GM21515 (cell line): Measurements from ENCODE around the gene FYN.

Experiments
- ATAC-seq: cut with Tn5 transposase; IDR thresholded peaks from one replicate; pipeline ENCODE4 v1.9.1; 2021; ENCODE audit not compliant: unreplicated experiment

The FYN gene

DNA sequence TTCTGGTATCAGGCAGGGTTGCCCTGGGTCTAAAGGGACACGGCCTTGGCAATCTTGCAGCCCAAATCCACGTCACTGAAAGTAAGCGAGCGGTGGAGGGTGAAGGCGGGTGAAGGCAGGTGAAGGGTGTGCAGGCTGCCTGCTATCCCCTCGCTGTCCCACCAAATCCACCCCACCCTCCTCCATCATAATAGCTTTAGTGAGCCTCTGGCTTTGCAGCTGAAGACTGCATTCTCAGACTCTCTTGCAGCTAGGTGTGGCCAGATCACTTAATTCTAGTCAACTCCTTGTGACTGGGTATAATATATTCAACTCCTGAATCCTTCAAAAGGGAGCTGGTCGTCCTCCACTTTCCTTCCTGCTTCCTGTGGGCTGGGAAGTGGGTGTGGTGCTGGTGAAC, 140.9 kb downstream of the FYN start:
- no peak for ATAC-seq

DNA sequence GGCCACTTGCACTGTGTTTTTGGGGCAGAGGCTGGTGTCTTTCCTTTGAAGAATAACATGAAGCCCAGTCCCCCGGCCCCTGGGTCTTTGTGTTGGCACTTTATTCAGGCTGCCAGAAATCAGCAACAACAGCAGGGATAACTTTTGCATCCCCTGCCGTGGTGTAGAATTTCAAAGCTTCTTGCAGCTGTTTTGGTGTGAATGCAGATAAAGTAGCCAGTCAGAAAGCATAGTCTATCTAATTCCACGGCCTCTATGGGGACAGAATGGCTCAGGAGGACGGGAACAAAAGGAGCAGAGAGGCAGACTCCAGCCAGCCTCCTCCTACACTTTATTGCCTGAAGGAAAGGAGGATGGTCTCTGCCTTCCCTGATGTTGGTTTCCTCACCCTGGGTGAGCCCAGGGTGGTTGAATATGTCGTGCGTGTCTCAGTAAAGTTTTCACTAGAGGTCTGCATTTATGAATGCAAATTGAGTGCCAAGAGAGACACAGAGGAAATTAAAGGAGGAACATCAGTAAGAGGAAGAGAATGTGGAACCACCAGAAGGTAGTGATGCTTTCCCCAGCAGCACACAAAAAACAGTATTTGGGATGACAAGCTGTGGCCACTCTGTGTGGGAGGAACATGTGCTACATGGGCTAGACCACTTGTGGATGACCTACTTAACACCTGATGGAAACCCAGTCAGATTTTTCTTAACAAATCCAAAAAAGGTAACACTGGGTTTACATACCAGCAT, 141.6 kb downstream of the FYN start:
- ATAC-seq = no peak

DNA sequence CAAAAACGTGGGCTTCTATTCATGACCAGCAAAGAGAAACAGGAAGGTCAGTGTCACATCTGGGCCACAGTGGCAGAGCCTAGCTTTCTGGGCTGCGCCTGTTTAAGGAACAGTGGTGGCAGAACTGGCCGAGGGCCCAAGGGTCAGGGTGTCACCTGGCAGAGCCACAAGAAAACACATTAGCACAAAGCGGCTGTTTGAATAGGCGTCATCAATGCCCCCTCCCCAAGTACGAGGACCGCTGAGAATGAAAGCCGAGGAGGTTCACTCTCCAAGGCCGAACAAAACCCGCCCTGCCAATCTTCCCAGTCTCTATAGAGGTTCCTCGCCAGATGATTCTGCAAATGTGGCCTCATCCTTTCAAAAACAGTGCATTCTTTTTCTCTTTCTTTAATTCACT, 142.4 kb downstream of the FYN start:
- no peak for ATAC-seq

DNA sequence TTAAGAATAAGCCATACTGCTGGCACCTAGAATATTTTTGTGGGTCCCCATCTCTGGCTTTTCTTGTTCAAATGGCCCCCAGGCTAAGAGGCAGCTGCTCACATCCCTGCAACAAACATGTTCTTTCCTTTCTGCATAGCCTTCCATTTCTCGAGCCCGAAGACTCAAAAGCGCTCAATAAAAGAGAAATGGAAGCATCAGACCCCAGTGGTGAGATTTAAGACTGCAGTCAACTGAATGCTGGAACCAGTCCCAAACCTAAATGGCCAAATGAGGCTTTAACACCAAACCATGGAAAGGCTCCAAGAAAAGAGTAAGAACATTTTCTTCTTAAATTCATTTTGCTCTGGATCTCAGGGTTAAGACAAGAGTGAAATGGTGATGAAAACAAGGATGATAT, 145.4 kb downstream of the FYN start:
- ATAC-seq = no peak

DNA sequence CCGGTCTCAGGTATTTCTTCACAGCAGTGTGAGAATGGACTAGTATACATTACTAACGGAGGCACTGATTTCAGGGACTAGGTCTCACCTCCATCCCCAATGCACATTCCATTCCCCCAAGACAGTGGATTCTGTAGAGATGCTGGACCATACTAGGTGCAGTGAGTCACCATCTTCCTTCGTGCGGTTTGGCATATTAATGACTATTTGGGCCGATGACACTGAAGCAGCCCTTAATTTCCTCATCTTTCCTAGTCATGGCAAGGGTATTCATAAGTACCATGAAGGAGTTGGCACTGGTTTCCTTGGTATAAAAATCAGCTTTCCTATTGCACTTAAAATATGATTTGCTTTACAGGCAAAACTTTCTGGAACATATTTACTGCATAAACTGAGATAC, 146.2 kb downstream of the FYN start:
- ATAC-seq = no peak

DNA sequence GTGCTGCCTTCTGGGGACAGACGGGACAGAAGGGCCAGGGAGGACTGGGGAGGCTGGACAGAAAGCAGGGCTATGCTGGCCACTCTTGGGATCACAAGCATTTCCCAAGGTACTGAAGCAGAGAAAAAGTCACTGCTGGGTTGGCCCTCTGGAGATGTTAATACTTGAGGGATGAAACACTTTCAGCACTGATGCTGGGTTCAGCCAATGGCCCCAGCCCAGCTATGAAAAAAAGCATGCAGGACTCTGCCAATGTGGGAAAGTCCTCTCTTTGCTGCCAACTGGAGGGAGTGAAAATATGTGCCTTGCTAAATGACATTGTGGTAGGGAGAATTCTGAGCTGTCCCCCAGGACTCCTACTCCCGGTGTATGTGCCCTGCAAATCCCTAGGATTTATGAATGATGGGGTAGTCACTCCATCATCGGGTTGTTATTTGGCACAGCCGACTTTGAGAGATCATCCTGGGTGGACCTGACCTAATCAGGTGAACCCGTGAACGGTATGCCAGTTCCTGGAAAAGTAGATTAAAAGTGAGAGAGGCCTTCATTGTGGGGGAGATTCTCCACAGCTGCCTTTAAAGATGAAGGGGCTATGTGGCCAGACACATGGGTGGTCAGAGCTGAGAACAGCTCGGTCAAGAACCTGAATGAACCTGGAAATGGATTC, 147.7 kb downstream of the FYN start:
- no peak for ATAC-seq

DNA sequence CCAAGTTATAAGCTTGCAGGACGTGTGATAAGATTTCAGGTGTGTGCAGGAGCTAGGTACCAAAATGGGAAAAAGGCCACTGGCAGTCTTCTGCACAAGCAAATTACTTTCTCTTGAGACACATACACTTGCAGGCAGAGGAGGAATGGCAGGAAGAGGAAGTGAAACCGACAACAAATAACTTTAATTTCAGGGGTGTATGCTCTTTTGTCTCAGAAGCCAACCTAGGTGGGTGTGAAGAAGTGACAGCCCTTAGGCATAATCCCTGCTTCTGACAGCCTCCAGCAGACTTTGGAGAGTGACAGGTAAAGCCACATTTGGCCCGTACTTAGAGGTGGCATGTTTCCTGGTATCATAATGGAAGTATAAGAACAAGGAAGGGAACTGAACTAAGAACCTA, 148.7 kb downstream of the FYN start:
- peak; percentile 97 for ATAC-seq

DNA sequence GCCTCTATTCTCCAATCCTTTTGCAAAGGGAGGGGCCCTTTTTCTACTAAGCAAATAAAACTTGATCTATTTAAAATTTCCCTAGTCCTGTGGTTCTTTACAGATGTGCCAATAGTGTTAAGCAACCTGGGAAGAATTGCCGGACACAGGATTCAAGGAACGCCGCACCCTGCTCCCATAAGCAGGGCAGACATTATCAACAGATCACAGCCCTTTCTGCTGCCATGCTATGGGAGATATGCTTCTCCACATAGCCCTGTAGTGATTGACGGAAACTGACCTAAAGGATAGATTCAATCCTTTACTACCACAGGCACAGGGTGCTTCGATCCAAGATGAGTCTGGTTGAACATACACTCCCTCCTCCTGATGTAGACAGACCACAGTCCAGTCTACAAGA, 149.2 kb downstream of the FYN start:
- peak; percentile 33 for ATAC-seq

DNA sequence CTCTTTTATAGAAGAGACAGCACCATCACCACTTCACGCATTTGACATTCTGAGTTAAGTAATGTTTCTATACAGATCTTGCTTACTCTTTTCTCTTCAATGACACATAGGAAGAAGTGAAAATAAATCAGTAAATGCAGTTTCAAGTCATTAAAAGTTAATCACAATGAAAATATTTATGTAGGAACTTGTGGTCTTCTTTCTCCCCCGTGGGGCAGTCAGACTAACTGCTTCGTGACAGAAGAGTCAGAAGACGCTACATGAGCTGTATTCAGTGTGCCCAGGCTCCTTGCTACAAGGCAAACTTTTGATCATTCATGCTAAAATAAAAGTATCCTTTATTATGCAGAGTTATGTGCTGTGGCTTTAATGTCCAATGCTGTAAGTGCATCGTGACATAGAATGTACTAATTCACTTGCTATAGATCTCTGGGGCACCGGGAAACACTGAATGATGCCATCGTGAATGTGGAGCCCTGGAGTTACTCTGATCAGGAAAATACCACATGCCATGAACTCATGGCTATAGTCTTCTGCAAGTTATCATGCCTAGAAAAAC, 149.8 kb downstream of the FYN start:
- ATAC-seq = no peak

DNA sequence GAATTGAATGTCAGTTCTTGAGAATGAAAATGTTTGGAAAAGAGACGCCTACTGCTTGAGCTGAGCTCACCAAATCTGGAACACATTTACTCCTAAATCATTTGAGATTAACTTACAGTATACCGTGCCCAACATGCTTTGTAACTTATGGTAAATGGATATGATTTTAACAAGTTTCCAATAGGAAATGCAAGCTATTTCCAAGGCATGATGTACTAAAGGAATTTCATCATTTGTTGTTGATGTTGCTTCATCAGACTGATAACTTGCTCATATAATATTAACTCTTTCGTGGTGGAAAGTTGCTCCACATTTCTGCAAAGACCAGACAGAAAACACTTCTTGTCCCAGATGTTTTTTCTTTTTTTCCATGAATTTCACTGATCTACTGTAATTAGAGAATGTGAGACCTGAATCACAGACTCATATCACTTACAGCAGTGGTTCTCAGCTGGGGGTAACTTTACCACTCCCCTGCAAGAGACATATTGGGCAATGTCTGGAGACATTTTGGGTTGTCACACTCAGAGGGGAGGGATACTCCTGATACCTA, 151.0 kb downstream of the FYN start:
- no peak for ATAC-seq

DNA sequence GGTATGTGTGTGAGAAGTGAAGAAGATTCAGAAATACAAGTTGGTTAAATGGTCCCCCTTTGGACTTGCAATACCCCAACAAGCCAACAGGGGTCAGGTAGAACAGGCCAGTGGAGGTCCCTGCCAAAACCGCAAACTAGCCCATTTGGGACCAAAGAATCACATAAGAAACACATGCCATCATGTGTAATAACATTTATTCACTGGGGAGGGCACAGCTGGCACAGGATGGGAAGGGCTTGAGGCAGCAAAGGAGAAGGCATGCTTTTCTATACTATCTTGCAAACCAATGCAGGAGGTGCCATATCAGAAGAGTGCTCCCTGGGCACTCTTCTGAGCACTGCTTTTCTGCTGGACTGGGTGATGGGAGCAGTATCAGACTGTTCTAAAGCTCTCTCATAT, 151.5 kb downstream of the FYN start:
- no peak for ATAC-seq

DNA sequence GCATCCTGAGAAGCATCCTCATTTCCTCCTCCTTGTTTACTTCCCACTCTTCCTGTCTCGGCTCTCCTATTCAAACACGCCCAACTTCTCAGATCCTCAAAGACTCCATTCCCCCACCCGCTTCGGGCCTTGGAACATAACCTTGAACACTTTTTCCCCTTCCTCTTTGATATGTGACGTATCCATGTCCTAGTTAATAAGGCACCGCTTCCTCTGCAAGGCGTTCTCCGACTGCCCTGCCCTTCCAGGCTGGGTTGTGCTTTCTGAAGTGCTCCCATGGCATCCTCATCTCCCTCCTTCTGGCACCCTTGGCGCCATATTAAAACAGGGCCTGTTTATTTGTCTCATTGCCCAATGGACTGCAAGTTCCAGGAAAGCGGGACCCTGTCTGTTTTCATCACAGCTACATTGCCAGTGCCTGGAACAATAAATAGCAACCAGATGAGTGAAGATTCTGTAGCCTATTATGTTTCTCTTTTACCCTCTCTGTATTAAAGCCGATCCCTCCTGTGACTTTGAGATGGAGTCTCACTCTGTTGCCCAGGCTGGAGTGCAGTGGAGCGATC, 152.2 kb downstream of the FYN start:
- ATAC-seq = no peak

DNA sequence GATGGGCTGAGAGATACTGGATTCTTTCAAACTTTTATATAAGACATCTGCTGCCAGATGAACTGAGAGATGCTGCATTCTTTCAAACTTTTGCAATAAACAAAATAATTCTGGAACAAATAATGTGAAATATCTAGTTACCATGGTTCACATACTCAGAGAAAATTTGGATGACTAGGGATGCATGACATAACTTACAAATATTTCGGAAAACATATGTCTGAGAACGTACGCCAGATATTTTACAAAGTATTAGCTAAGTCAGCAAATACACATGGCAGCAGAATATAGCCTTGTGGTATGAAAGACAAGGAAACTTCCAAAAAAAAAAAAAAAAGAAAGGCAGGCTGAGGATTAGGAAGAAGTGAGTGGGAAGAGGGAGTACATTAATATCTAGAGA, 154.3 kb downstream of the FYN start:
- no peak for ATAC-seq

DNA sequence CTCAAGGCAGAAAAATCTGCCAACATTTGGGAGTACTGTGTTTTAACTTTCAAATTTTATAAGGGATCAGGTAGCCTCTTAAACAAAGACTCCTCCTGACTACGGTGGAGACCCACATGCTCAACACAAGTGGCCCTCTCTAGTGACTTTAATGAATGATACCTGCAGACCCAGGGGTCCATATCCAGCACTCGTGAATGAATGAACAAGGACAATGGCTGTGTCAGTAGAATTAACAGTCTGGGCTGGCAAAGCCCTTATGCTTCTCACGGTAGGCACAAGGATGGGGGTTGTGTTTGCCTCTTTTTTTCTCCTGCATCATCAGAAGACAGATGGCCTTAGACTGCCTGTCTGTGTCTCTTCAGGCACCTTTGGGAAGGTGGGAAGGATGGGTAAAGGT, 154.9 kb downstream of the FYN start:
- no peak for ATAC-seq

DNA sequence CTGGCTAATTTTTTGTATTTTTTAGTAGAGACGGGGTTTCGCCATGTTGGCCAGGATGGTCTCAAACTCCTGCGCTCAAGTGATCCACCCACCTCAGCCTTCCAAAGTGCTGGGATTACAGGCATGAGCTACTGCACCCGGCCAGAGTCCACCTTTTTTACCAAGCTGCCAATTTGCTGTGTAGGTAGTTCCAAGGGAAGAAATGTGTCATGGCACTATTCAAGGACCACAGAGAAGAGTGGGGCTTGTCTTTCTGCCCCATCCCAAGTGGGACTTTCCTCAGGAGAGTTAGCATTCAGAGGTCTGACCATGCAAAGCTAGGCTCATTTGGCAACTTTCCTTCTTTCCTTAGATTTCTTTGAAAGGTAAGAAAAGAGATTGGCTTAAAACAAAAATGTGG, 155.6 kb downstream of the FYN start:
- no peak for ATAC-seq

DNA sequence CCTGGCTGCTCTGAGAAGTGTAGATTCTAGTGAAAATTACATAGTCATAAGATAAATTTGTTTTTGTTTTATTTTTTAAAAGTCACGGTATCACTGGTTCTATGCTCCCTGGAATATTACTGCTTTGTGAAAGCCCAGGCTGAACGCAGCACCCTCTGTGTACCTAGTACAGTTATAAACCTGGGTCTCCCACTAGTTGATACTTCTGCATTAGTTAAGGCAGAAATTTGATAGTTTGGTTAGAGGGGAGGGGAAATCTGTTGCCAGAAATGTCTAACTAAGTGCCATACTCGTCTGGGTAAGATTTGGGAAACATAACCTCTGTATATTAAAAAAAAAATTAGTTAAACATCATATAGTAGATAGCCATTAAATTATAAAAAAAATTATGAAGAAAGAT, 156.9 kb downstream of the FYN start:
- ATAC-seq = no peak

DNA sequence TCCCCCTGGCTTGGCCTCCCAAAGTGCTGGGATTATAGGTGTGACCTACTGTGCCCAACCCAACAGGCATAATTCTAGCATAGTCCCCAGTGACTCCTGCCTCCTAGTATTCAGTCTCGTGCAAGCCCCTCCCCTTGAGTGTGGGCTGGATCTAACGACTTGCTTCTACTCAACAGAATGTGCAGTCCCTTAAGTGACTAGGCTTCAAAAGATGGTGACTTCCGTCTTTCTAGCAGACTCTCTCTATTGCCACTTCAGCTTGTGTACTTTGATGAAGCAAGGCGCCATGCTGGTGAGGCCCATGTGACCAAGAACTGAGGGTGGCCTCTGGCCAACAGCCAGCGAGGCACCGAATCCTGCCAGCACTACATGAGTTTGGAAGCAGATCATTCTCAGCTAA, 157.9 kb downstream of the FYN start:
- no peak for ATAC-seq

DNA sequence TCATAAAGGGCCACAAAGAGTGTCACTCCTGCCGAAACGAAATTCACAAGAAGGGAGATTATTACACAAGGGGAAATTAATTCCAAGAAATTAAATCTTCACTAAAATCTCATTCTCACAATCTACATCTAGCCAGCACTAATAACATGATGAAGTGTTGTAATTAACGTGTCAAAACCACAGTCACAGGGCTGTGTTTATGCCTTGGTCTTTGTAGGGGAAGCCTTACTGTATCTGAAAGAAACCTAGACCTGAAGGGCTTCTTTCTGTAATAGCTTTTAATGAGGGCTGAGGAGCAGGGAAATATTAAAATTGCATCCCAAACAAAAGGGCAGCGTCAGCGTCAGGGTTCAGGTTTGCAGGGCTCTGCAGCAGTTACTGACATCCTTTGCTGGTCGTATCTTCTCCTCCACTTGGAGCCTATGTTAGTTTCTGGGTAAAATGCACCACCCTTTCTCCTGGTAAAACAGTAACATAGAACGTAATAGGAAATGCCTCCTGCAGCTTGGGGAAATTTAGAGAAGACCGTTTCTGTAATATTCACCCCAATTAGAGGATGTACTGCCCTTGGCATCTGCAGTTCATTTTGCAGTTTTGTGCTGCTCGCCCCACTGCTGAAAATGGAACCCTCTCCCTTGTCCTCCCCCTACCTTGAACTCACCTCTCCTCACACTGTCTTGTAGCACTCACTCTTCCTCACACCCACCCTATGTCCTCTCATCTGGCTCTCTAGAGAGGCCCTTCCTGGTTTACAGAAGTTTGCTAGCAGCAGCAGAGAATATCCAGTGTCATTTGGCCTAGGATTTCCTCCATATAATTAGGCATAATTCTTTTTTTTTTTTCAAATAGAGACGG, 158.6 kb downstream of the FYN start:
- no peak for ATAC-seq

DNA sequence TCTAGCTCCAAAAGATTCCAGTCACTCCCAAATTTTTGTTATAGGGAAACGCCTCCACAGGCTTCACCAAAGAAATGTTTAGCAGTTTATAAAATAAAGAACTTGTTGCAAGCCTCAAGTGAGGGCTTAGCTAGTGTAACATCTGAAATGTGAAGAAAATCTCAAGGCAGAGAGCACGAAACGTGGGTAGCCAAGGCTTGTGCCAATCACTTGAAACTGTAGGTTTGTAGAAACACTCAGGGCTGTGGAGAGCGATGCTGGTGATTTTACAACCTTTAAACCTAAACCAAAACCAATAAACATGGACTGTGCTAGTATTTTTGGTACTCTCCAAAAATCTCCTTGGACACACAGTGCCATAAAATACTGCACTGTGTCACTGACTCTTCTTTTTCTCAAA, 159.4 kb downstream of the FYN start:
- no peak for ATAC-seq

DNA sequence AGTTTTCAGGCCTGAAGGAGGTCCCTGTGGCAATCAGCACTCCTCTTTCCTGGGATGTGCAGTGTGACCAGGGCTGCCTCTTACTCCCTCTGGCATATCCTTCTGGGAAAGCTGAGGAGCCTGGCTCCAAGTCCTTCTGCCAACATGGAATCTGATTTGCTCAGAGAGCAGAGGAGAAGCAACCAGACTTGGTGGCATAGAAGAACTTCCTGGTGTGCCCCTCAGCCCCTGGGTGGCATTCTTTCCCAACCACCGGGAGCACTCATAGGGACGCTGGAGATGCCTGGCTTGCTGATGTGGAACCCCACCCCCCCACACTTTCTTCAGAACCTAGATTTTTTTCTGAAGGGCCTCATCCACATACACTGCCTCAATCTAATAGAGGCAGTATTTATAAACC, 160.0 kb downstream of the FYN start:
- no peak for ATAC-seq
